Prostate gland (tissue), 2 donors: ENCODE data around the gene BRS3.

Experiments
- CTCF ChIP-seq, 4 experiments: fragments of 200-600 bp in 2 of 4; fragments of 450-650 bp in 2 of 4; sonication (generic) in 2 of 4; IDR thresholded peaks; 1 replicate in 3 of 4; 2 replicates in 1 of 4; pipeline ENCODE4 v1.5.1; 2016 to 2019; ENCODE audit warnings: antibody characterized with exemption in 4 of 4, mild to moderate bottlenecking in 2 of 4, moderate library complexity in 2 of 4
- POLR2AphosphoS5 ChIP-seq: sonication (generic); formaldehyde crosslinking; IDR thresholded peaks from one replicate; pipeline ENCODE4 v1.6.1; 2017; ENCODE audit warnings: antibody characterized with exemption

- no peak for TF ChIP-seq POLR2AphosphoS5
- no peak for TF ChIP-seq CTCF (IDR thresholded peaks at IDR 0.05)
Observed at GRCh38 chrX:136475236-136475635, 12.5 kb upstream of the BRS3 start.
